Mucosa of stomach (tissue), 1 donor: Measurements from ENCODE around the gene IRF2BP2.

Experiments
- H3K27me3 ChIP-seq: one replicate; pipeline ENCODE4 v1.7.0; 2013; ENCODE audit warnings: mild to moderate bottlenecking, low read length; ENCODE audit not compliant: control insufficient read depth, insufficient read depth
- H3K36me3 ChIP-seq: one replicate; pipeline ENCODE4 v1.7.0; 2013; ENCODE audit warnings: low read length; ENCODE audit not compliant: control insufficient read depth, insufficient read depth
- H3K4me1 ChIP-seq: one replicate; pipeline ENCODE4 v1.7.0; 2013; ENCODE audit warnings: mild to moderate bottlenecking, low read length; ENCODE audit not compliant: control insufficient read depth, insufficient read depth
- H3K4me3 ChIP-seq: one replicate; pipeline ENCODE4 v1.7.0; 2013; ENCODE audit warnings: low read length
- H3K9ac ChIP-seq: one replicate; pipeline ENCODE4 v1.7.0; 2013; ENCODE audit warnings: mild to moderate bottlenecking, low read length, moderate library complexity
- H3K9me3 ChIP-seq: one replicate; pipeline ENCODE4 v1.7.0; 2013; ENCODE audit warnings: mild to moderate bottlenecking, low read length, moderate library complexity; ENCODE audit not compliant: control insufficient read depth
- donor health status: Pancreatic carcinoma.

IRF2BP2 gene

GRCh38 chr1:234608911-234609690 lies 877 bp downstream of the IRF2BP2 start:
- H3K4me1 ChIP-seq = peaks cover 33% of the 10 kb centered on the region
- no peaks in the 10 kb centered on the region for H3K27me3 ChIP-seq
- H3K9me3 ChIP-seq = no peaks in the 10 kb centered on the region
- peaks cover 18% of the 10 kb centered on the region for H3K36me3 ChIP-seq
- peak overlapping the region; percentile 96 for H3K9ac ChIP-seq
- peak overlapping the region; percentile 94 for H3K4me3 ChIP-seq

- H3K27me3 ChIP-seq = no peaks in the 10 kb centered on the region
- H3K4me3 ChIP-seq = peak overlapping the region; percentile 94
- peak overlapping the region; percentile 96 for H3K9ac ChIP-seq
- H3K4me1 ChIP-seq = peaks cover 25% of the 10 kb centered on the region
- H3K36me3 ChIP-seq = peaks cover 18% of the 10 kb centered on the region
- H3K9me3 ChIP-seq = no peaks in the 10 kb centered on the region
Measured at GRCh38 chr1:234608025-234608910, 1.7 kb downstream of the IRF2BP2 start.

GRCh38 chr1:234607109-234608024 lies 2.6 kb downstream of the IRF2BP2 start:
- peak overlapping the region; percentile 94 for H3K4me3 ChIP-seq
- peaks cover 18% of the 10 kb centered on the region for H3K36me3 ChIP-seq
- no peaks in the 10 kb centered on the region for H3K9me3 ChIP-seq
- peak overlapping the region; percentile 96 for H3K9ac ChIP-seq
- no peaks in the 10 kb centered on the region for H3K27me3 ChIP-seq
- peaks cover 21% of the 10 kb centered on the region for H3K4me1 ChIP-seq

GRCh38 chr1:234606784-234607108 lies 3.2 kb downstream of the IRF2BP2 start:
- Histone ChIP-seq H3K4me3 (peak overlapping the region; percentile 94), H3K36me3 (peaks cover 18% of the 10 kb centered on the region), H3K9me3 (no peaks in the 10 kb centered on the region), H3K9ac (peak overlapping the region; percentile 96), H3K27me3 (no peaks in the 10 kb centered on the region), H3K4me1 (peaks cover 23% of the 10 kb centered on the region)

GRCh38 chr1:234605983-234606783 lies 3.8 kb downstream of the IRF2BP2 start:
- peaks cover 23% of the 10 kb centered on the region for H3K4me1 ChIP-seq
- H3K4me3 ChIP-seq = peak overlapping the region; percentile 39
- no peaks in the 10 kb centered on the region for H3K27me3 ChIP-seq
- peaks cover 18% of the 10 kb centered on the region for H3K36me3 ChIP-seq
- no peaks in the 10 kb centered on the region for H3K9me3 ChIP-seq
- peak overlapping the region; percentile 96 for H3K9ac ChIP-seq

GRCh38 chr1:234605399-234605982 lies 4.5 kb downstream of the IRF2BP2 start:
- Histone ChIP-seq H3K36me3 (peaks cover 18% of the 10 kb centered on the region), H3K9ac (peak overlapping the region; percentile 96), H3K27me3 (no peaks in the 10 kb centered on the region), H3K9me3 (no peaks in the 10 kb centered on the region), H3K4me3 (peak overlapping the region; percentile 39), H3K4me1 (peaks cover 28% of the 10 kb centered on the region)

GRCh38 chr1:234604495-234605398 lies 5.2 kb downstream of the IRF2BP2 start:
- Histone ChIP-seq H3K4me1 (peaks cover 31% of the 10 kb centered on the region), H3K27me3 (no peaks in the 10 kb centered on the region), H3K36me3 (peaks cover 18% of the 10 kb centered on the region)

GRCh38 chr1:234603221-234604204 lies 6.5 kb downstream of the IRF2BP2 start:
- Histone ChIP-seq H3K4me1 (peaks cover 38% of the 10 kb centered on the region), H3K4me3 (peak overlapping the region; percentile 39), H3K9me3 (no peaks in the 10 kb centered on the region), H3K36me3 (peaks cover 18% of the 10 kb centered on the region), H3K27me3 (no peaks in the 10 kb centered on the region), H3K9ac (peak overlapping the region; percentile 96)

More at GRCh38 chr1:234604495-234605398, 5.2 kb downstream of the IRF2BP2 start:
- Histone ChIP-seq H3K4me3 (peak overlapping the region; percentile 39), H3K9me3 (no peaks in the 10 kb centered on the region), H3K9ac (peak overlapping the region; percentile 96)

GRCh38 chr1:234602334-234603220 lies 7.4 kb downstream of the IRF2BP2 start:
- Histone ChIP-seq H3K4me1 (peaks cover 40% of the 10 kb centered on the region), H3K36me3 (peaks cover 14% of the 10 kb centered on the region), H3K4me3 (no peak overlapping the region), H3K27me3 (no peaks in the 10 kb centered on the region), H3K9ac (peak overlapping the region; percentile 96), H3K9me3 (no peaks in the 10 kb centered on the region)
